GM12874 (cell line): ENCODE measurements around the gene AMACR.

Source experiments
- CTCF ChIP-seq: IDR thresholded peaks from 2 replicates; pipeline ENCODE4 v1.5.1; 2011; ENCODE audit warnings: low read depth, mild to moderate bottlenecking, control low read depth, low read length, moderate library complexity; ENCODE audit not compliant: insufficient read depth

The AMACR gene

GRCh38 chr5:33992864-33993263 lies 15.0 kb downstream of the AMACR start:
- TF ChIP-seq CTCF: no peak

GRCh38 chr5:33985447-33985846 lies 22.4 kb downstream of the AMACR start:
- TF ChIP-seq CTCF: no peak

- no peak for TF ChIP-seq CTCF
Observed at GRCh38 chr5:33984671-33985124, 23.2 kb downstream of the AMACR start, which contains the start of gene SLC45A2. Gene SLC45A2, minus strand, starts transcription at chr5:33984693. Its CDS starts 110 bp downstream, at chr5:33984583.

- TF ChIP-seq CTCF: no peak
Observed at GRCh38 chr5:33984178-33984577, 23.7 kb downstream of the AMACR start.

- TF ChIP-seq CTCF: no peak
Observed at GRCh38 chr5:33981408-33982162, 26.3 kb downstream of the AMACR start.

GRCh38 chr5:33980030-33980429 lies 27.8 kb downstream of the AMACR start:
- no peak for TF ChIP-seq CTCF

GRCh38 chr5:33978306-33978705 lies 29.5 kb downstream of the AMACR start:
- TF ChIP-seq CTCF: no peak
